GM04504 (cell line): ENCODE measurements around the gene COX7A2.

Experiments used
- DNase-seq: peaks from one replicate; pipeline ENCODE4 v3.0.0-alpha.2; 2012; ENCODE audit warnings: low read depth

Gene COX7A2

DNA sequence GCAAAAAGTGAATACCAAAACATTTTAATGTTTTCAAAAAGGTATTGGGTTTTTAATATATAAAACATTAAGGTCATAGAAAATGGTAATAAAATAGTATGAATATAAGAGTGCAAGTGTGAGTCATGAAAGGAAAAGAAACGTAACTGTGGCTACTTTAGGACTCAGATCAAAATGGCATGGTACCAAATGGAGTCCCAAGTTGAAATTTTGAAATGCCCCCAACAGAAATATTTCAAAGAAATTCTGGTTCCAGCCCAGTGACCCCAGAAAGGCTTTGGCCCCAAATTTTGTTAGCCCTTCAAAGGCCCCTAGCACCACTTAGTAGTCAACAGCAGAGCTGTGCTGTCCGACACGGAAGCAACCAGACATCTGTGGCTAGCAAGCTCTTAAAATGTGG lies 43.7 kb downstream of the COX7A2 start:
- DNase-seq: no peak

- DNase-seq: no peak
Measured at GRCh38 chr6:75196081-75196687, 47.4 kb downstream of the COX7A2 start.

DNA sequence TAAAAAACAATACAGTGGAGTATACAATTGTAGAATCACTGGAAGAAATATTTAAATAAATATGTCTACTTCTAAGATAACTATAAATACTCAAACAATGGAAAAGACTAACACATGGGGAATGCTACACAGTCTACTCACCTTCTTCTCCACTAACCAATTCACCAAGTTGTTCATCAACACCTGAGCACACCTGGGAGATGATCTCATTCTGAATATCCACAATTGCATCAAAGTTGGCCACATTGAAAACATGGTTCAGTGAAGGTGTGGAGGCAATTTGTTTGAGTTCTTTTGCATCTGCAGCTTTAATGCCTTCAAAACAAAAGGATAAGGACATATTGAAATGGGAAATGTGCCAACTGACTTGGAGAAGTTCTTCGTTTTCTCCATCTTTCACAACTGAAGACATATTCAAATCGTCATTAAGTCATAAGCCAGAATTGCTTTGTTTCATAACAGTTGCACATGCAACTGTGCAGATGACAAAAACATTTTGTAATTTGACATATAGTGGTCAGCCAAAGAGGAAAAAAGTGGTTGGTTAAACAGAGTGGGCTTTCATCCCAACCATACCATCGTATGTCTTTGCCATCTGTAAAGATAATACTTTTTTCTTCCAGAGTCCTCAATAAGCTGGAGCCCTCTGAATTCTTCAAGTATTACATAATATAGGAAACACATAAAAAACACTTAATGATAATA lies 55.2 kb downstream of the COX7A2 start:
- DNase-seq: no peak
